ENCODE measurements around the gene RAD51.

- no peak for TF ChIP-seq POLR2A (IDR thresholded peaks at IDR 0.05)
- TF ChIP-seq CTCF (IDR thresholded peaks at IDR 0.05) = no peak
These were observed 41.6 kb downstream of the RAD51 start for GRCh38 chr15:40736575-40736974.
